Body of pancreas (tissue), 4 donors: Measurements from ENCODE around the gene OTUB2. TPM values are rescaled to one million over a fixed set of nuclear protein-coding genes. Genes with fewer than 3 reads are reported as not detected.

Source experiments
- ATAC-seq: fragments of 150-250 bp; one replicate; pipeline ENCODE4 v1.9.1; 2016
- DNase-seq, 4 donors: peaks; one replicate each; pipeline ENCODE4 v3.0.0-alpha.2; 2019
- H3K27ac ChIP-seq, 4 donors: fragments of 200-600 bp; sonication (generic); 1 replicate in 3 of 4; 2 replicates in 1 of 4; pipeline versions ENCODE4 v1.5.1 to v1.6.1; 2016 to 2019; ENCODE audit warnings: mild to moderate bottlenecking in 1 of 4, mixed read lengths in 1 of 4, moderate library complexity in 1 of 4
- H3K27me3 ChIP-seq, 2 donors: fragments of 200-600 bp; sonication (generic); one replicate each; pipeline ENCODE4 v1.6.0; 2016; ENCODE audit warnings: mild to moderate bottlenecking in 1 of 2
- H3K36me3 ChIP-seq, 2 donors: fragments of 200-600 bp; sonication (generic); replicated peaks in 1 of 2; 2 replicates each; pipeline ENCODE4 v1.5.1; 2016; ENCODE audit warnings: low read depth in 2 of 2; ENCODE audit not compliant: insufficient read depth in 1 of 2
- H3K4me1 ChIP-seq: fragments of 200-600 bp; sonication (generic); one replicate; pipeline ENCODE4 v1.6.0; 2016
- H3K4me3 ChIP-seq, 2 donors: fragments of 200-600 bp; sonication (generic); 1 replicate in 1 of 2; 2 replicates in 1 of 2; pipeline ENCODE4 v1.5.1; 2016 to 2019
- H3K9me3 ChIP-seq, 3 donors: fragments of 200-600 bp; sonication (generic); 1 replicate in 2 of 3; 2 replicates in 1 of 3; pipeline ENCODE4 v1.5.1; 2016
- CTCF ChIP-seq, 7 experiments: fragments of 450-650 bp in 4 of 7; fragments of 200-600 bp in 3 of 7; sonication (generic) in 3 of 7; IDR thresholded peaks; one replicate each; pipeline ENCODE4 v1.5.1; 2016 to 2019; ENCODE audit warnings: antibody characterized with exemption in 7 of 7
- POLR2A ChIP-seq, 3 donors: fragments of 450-650 bp; IDR thresholded peaks; one replicate each; pipeline ENCODE4 v1.6.1; 2016; ENCODE audit warnings: antibody characterized with exemption in 3 of 3, mild to moderate bottlenecking in 2 of 3
- WGBS, 2 donors: methylation state at CpG; one replicate each; pipeline ENCODE4 v1.1.5; 2017; 5-methylcytosine and 5-hydroxymethylcytosine counted together
- intact Hi-C: fragments of 100-400 bp; cut with DNase I; formaldehyde crosslinking; loops from one replicate; pipeline ENCODE4 v1.15.1; 2023
- total RNA-seq, 2 donors: library from RNA; depleted of rRNA; stranded (reverse); fragments of >200 nt; gene quantifications; one replicate each; pipeline ENCODE4 v1.1.0, GENCODE V29; 2016

The OTUB2 gene
- total RNA-seq, 2 donors from 2014 or later, result 0.33 to 1.8 TPM

GRCh38 chr14:94048691-94049624, 22.8 kb downstream of the OTUB2 start:
- peak in 2 of 4 donors; percentile 2 to 12 for DNase-seq
- Histone ChIP-seq H3K27me3 (no peaks in the 10 kb centered on the region), H3K4me1 (no peaks in the 10 kb centered on the region), H3K36me3 (peaks cover 3 to 44% of the 10 kb centered on the region in 2 donors), H3K4me3 (no peak overlapping the region), H3K27ac (no peak overlapping the region), H3K9me3 (no peaks in the 10 kb centered on the region)
- WGBS, 2 donors, result 79 to 86% methylated on average over 7 to 10 of the region's 10 CpGs
- no peak for TF ChIP-seq POLR2A (IDR thresholded peaks at IDR 0.05)
- no peak for TF ChIP-seq CTCF (IDR thresholded peaks at IDR 0.05)
- no peak for ATAC-seq
- intact Hi-C loops, result no loop called here

- DNase-seq, result peak in 1 of 4 donors; percentile 0
Observed at GRCh38 chr14:94049625-94050023, 23.5 kb downstream of the OTUB2 start.

DNA sequence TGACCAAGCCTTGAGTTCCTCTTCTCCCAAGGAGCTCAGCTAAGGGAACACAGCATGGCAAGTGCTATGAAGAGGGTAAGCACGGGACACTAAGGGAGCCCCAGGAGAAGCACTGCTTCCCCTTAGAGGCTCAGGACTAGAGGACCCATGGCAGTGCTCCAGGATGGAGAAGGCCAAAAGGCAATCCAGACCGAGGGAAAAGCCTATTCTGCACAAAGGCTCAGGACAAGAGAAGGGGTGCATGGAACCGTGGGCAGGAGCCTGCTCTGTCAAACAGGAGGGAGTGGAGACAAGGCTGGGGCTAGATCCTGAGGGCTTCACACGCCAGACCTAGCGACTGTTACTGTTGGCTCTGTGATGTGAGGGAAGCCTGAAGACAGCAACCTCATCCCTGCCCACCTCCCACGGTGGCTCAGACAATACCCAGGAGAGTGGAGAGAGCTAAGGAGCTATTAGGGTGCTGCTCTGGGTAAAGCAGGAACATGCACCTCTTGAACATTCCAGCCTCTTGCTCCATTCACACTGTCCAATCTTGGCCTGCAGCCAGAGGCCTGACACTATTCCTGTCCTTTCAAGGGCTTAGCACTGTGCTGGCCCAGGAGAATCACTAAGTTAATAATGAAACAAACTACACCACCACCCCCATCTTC, 24.2 kb downstream of the OTUB2 start:
- Histone ChIP-seq H3K27ac (no peak overlapping the region), H3K36me3 (peaks cover 7 to 52% of the 10 kb centered on the region in 2 donors), H3K4me1 (no peaks in the 10 kb centered on the region), H3K4me3 (no peak overlapping the region), H3K27me3 (no peaks in the 10 kb centered on the region), H3K9me3 (no peaks in the 10 kb centered on the region)
- WGBS, 2 donors, result 78 to 91% methylated on average over 3 to 6 of the region's 6 CpGs
- TF ChIP-seq POLR2A (IDR thresholded peaks at IDR 0.05), result no peak
- ATAC-seq (no peak), DNase-seq (peak in 2 of 4 donors; percentile 13 to 19)
- intact Hi-C loops, result no loop called here

More at GRCh38 chr14:94049625-94050023, 23.5 kb downstream of the OTUB2 start:
- Histone ChIP-seq H3K27ac (no peak overlapping the region), H3K4me3 (no peak overlapping the region), H3K27me3 (no peaks in the 10 kb centered on the region), H3K4me1 (no peaks in the 10 kb centered on the region), H3K36me3 (peaks cover 6 to 48% of the 10 kb centered on the region in 2 donors), H3K9me3 (no peaks in the 10 kb centered on the region)
- no peak for ATAC-seq
- intact Hi-C loops, result no loop called here
- TF ChIP-seq POLR2A (IDR thresholded peaks at IDR 0.05), result no peak
- no peak for TF ChIP-seq CTCF (IDR thresholded peaks at IDR 0.05)
- 86 to 97% methylated on average over 2 of the region's 2 CpGs for WGBS, 2 donors

DNA sequence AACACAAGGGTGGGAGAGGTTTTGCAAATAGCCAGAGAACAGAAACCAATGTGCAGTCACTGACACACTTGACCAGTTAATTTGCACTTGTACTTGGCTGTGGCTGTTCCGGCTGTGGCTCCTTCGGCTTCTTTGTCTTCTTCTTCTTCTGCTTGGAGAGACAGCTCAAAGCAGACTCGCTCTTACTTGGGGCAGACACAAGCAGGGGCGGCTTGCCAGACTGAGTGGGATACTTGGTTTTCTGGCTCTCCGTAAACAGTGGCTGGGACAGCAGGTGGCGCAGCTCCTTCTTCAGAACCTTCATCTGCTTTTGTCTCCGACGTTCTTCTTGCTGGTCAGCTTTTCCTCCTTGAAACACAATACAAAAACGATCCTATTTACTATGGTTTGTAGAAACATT, 25.0 kb downstream of the OTUB2 start:
- ATAC-seq (no peak), DNase-seq (peak in 3 of 4 donors; percentile 24 to 51 (median 28))
- TF ChIP-seq POLR2A (IDR thresholded peaks at IDR 0.05) (no peak), CTCF (IDR thresholded peaks at IDR 0.05) (peak in 3 of 7 experiments; percentile 24 to 34 (median 32))
- Histone ChIP-seq H3K9me3 (no peaks in the 10 kb centered on the region), H3K4me3 (no peak overlapping the region), H3K36me3 (peaks cover 7 to 48% of the 10 kb centered on the region in 2 donors), H3K27me3 (no peaks in the 10 kb centered on the region), H3K4me1 (no peaks in the 10 kb centered on the region), H3K27ac (no peak overlapping the region)
- intact Hi-C loops, result no loop called here
- WGBS, 2 donors, result 66% methylated on average over 9 of the region's 9 CpGs

- Histone ChIP-seq H3K4me3 (no peak overlapping the region), H3K4me1 (peaks cover 6% of the 10 kb centered on the region), H3K27ac (no peak overlapping the region), H3K36me3 (peaks cover 7 to 46% of the 10 kb centered on the region in 2 donors), H3K27me3 (no peaks in the 10 kb centered on the region), H3K9me3 (no peaks in the 10 kb centered on the region)
- peak in 1 of 4 donors; percentile 1 for DNase-seq
- intact Hi-C loops, result no loop called here
- TF ChIP-seq CTCF (IDR thresholded peaks at IDR 0.05), result no peak
- TF ChIP-seq POLR2A (IDR thresholded peaks at IDR 0.05), result no peak
- no peak for ATAC-seq
- 65 to 87% methylated on average over 2 to 3 of the region's 3 CpGs for WGBS, 2 donors
Observed at GRCh38 chr14:94051779-94052178, 25.6 kb downstream of the OTUB2 start.
